Effector memory CD8-positive, alpha-beta T cell (primary cell): ENCODE results near the gene PPM1K.
"Not testable (repeated sequence)": the region's sequence is repeated elsewhere in the genome, so short reads cannot be mapped to it uniquely, and the experiment has no call there.

Source experiments
- ATAC-seq: fragments of 150-1000 bp; cut with Tn5 transposase; replicated peaks from 2 replicates; pipeline ENCODE4 v1.10.0; 2021; ENCODE audit warnings: mild to moderate bottlenecking, moderate library complexity
- DNase-seq, 3 experiments: peaks; one replicate each; pipeline ENCODE4 v3.0.0; 2021
- H3K27ac Mint-ChIP-seq, 2 donors: one replicate each; pipeline ENCODE4 v1.8.0; 2022; ENCODE audit warnings: mild to moderate bottlenecking in 2 of 2, mixed read lengths in 2 of 2, moderate library complexity in 2 of 2
- H3K27me3 Mint-ChIP-seq, 2 donors: one replicate each; pipeline ENCODE4 v1.8.0; 2022; ENCODE audit warnings: mixed read lengths in 2 of 2
- H3K36me3 Mint-ChIP-seq: one replicate; pipeline ENCODE4 v1.8.0; 2022; ENCODE audit warnings: mild to moderate bottlenecking, moderate library complexity, mixed read lengths; ENCODE audit not compliant: insufficient read depth
- H3K4me1 Mint-ChIP-seq, 2 donors: one replicate each; pipeline ENCODE4 v1.8.0; 2022; ENCODE audit warnings: low read depth in 2 of 2, mixed read lengths in 2 of 2
- H3K4me3 Mint-ChIP-seq, 2 donors: one replicate each; pipeline ENCODE4 v1.8.0; 2022; ENCODE audit warnings: mild to moderate bottlenecking in 2 of 2, mixed read lengths in 2 of 2, moderate library complexity in 2 of 2
- H3K9me3 Mint-ChIP-seq, 2 donors: one replicate each; pipeline ENCODE4 v1.8.0; 2022; ENCODE audit warnings: mixed read lengths in 2 of 2
- total RNA-seq, 9 experiments: gene quantifications; one replicate each; lab custom pipeline; 2026; lab: John Stamatoyannopoulos, UW

PPM1K gene
- 69.3 to 169 (median 91.4) reads per million in 9 experiments for total RNA-seq

DNA sequence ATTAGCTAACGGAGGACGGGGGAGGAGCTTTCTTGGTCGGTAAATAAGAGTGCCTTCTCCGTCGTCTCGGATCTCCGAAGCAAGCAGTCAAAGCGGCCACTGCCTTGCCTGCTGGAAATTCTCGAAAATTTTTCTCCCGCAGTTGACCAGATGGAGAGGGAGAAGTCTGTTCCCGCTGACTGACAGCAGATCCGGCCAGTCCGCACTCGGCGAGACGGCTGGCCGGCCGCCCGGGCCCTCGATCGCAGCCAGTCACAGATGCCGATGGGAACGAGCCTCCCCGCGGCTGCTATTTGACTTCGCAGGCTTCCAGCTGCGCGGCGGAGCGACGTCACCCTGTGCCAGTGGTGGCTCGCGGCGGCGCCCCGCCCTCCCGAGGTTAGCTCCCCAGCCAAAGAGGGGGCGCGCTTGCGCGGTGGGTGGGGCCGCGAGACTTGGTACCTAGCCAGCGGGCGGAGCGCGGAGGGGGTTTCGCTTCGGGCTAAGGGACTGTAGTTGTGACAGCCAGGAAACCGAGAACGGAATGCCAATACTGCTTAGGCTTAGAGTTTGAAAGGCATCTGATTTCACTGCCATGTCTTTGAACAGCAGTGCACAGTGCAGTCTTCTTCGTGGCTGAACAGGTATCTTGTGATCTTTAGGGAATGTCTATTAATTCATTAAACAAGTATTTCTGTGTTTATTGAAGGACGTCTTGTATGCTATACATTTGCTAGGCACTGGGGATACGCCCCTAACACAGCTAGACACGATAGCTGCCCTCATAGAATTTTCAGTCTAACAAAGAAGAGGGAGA lies at the start of gene PPM1K:
Gene PPM1K, minus strand, starts transcription at position 123 of the 796 bp plus-strand sequence. CDS start 5,978 bp downstream, outside the sequence.
- Mint-ChIP-seq H3K4me1 (peaks cover 30 to 40% of the 10 kb centered on the region in 2 donors), H3K27ac (peak within 1 kb of the TSS; percentile 100), H3K27me3 (no peaks in the 10 kb centered on the region), H3K9me3 (no peaks in the 10 kb centered on the region), H3K36me3 (peaks cover 25% of the 10 kb centered on the region), H3K4me3 (peak within 1 kb of the TSS; percentile 92 to 98)
- ATAC-seq = peak; percentile 81
- peak; percentile 99 to 100 (median 100) for DNase-seq

DNA sequence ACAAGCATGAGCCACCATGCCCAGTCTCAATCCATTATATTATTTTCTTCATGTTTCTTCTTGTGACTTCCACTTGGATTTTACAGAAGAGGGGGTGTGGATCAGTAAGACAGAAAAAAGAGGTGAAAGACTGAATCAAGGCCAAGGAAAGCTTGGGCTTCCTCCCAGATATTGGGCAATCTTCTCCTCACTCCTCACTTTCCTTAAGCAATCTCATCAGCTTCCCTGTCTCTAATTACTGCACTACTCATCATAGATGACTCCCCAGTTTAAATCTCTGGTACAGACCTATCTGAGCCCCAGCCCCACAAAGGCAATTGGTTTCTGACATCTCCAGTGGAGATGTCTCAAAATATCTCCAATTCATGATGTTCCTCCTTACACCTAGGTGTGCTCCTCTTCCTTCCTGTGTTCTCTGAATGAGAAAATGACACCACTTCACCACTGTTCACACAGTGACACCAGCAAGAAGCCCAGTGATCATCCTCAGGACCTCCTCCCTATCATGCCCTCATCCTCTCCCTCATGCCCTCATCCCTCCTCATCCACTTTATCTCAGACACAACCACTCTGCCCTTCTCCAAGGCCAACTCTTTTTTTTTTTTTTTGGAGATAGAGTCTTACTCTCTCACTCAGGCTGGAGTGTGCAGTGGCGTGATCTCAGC lies 49.5 kb upstream of the PPM1K start:
- H3K4me3 Mint-ChIP-seq = no peak overlapping the region
- DNase-seq (no peak), ATAC-seq (no peak)
- H3K9me3 Mint-ChIP-seq = no peaks in the 10 kb centered on the region
- no peak overlapping the region for H3K27ac Mint-ChIP-seq
- peaks cover 0 to 7% of the 10 kb centered on the region in 2 donors for H3K4me1 Mint-ChIP-seq
- H3K27me3 Mint-ChIP-seq = peaks cover 0 to 18% of the 10 kb centered on the region in 2 donors
- no peaks in the 10 kb centered on the region for H3K36me3 Mint-ChIP-seq

DNA sequence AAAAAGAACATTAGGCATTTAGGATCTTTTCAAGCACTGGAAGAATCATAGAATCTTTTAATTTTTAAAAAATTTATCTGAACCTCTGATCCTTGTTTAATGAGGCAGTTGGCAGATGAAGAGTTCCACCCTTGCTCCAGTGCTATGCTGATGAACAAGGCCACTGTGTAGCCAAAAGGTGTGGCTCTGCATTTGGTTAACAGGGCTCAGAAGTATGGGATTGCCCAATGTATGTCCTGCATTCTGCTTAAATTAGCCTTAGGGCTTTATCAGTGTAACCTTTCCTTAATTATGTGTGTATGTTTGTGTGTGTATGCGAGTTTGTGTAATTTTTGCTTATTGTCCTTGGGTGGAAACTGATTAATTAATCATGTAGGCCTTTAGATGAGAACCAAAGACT lies 43.3 kb upstream of the PPM1K start:
- no peak for ATAC-seq

DNA sequence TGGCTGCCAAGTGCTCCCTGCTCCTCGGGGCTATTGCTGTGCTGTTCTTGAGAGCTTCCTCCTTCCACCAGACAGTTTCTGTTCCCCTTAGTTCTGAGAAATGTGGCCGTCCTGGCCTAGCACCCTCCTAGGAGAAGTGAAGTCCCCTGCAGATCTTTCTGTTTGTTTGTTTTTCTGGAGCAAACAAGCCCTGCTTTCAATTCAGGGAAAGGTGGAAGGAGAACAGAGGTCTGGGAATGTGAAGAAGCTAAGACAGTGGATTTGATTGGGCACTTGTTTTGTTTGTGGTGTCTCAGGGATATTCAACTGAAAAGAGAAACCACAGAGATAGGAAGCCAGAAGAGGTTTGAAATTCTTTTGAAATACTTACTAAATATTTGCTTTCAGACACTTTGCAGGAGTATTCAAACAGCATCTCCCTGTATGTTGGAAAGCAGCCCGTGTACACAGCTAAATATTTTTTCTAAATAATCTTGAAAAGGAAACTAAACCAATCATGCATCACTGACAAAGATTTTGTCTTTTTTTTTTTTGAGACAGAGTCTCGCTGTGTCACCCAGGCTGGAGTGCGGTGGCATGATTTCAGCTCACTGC lies 36.5 kb upstream of the PPM1K start:
- peak; percentile 3 to 5 (median 5) for DNase-seq
- Mint-ChIP-seq H3K9me3 (no peaks in the 10 kb centered on the region), H3K4me1 (peaks cover 10 to 12% of the 10 kb centered on the region in 2 donors), H3K4me3 (peak overlapping the region; percentile 43 to 46), H3K27me3 (no peaks in the 10 kb centered on the region), H3K36me3 (peaks cover 3% of the 10 kb centered on the region), H3K27ac (peak overlapping the region; percentile 54 to 85)
- peak; percentile 85 for ATAC-seq

More for the DNA sequence above, 43.3 kb upstream of the PPM1K start:
- DNase-seq = no peak
- H3K27ac Mint-ChIP-seq = no peak overlapping the region
- H3K4me1 Mint-ChIP-seq = no peaks in the 10 kb centered on the region
- H3K4me3 Mint-ChIP-seq = no peak overlapping the region
- H3K36me3 Mint-ChIP-seq = no peaks in the 10 kb centered on the region
- H3K27me3 Mint-ChIP-seq = peaks cover 0 to 15% of the 10 kb centered on the region in 2 donors
- H3K9me3 Mint-ChIP-seq = no peaks in the 10 kb centered on the region

DNA sequence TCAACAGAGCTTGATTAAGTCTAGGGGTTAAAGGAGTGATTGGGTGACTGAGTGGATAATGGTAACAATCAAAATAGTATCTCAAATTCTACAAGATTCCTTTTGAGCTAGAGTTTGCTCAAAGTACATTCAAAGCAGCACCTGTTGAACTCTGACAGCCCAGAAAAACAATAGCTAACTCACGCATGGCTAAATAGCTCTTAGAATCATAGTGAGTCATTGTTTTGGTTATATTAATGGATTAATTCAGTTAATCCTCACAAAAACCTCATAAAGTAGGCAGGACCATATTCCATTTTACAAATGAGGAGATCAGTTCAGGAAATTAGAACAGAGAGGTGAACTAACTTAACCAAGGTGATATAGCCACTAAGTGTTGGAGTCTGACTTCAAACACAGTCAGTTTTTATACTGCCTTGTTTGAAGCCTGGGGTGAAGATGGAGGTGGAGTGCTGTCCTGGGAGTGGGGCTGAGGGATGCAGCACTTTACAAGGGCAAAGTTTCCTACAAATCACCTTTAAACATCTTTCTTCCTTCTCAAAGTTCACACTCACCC lies 35.9 kb upstream of the PPM1K start:
- Mint-ChIP-seq H3K27ac (peak overlapping the region; percentile 54 to 85), H3K36me3 (peaks cover 3% of the 10 kb centered on the region), H3K4me1 (peaks cover 10 to 12% of the 10 kb centered on the region in 2 donors), H3K9me3 (no peaks in the 10 kb centered on the region), H3K27me3 (no peaks in the 10 kb centered on the region), H3K4me3 (peak overlapping the region; percentile 43 to 46)
- ATAC-seq (peak; percentile 58), DNase-seq (peak in 1 of 3 experiments; percentile 1)

DNA sequence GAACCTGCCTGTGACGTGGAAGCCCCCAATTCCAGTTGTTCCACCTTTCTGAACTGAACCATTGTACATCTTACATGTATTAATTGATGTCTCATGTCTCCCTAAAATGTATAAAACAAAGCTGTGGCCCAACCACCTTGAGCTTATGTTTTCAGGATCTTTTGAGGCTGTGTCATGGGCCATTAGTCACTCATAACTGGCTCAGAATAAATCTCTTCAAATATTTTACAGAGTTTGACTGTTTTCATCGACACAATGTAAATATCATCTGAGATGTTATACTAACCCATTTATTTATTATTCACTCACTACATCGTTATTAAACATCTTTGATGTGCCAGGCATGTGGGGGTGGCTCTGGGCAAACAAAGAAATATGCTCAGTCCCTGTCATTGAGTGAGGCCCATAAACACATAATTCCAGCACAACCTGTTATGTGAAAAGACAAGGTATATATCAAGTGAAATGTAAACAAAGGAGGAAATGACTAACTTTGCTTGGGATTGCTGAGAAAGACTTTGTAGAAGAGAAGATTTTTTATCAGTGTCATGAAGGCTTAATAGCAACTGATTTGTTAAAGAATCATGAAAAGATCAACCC lies 34.5 kb upstream of the PPM1K start:
- H3K36me3 Mint-ChIP-seq = peaks cover 5% of the 10 kb centered on the region
- no peaks in the 10 kb centered on the region for H3K27me3 Mint-ChIP-seq
- no peak for DNase-seq
- ATAC-seq = no peak
- no peaks in the 10 kb centered on the region for H3K9me3 Mint-ChIP-seq
- no peak overlapping the region for H3K27ac Mint-ChIP-seq
- H3K4me1 Mint-ChIP-seq = peaks cover 10 to 12% of the 10 kb centered on the region in 2 donors
- H3K4me3 Mint-ChIP-seq = no peak overlapping the region

DNA sequence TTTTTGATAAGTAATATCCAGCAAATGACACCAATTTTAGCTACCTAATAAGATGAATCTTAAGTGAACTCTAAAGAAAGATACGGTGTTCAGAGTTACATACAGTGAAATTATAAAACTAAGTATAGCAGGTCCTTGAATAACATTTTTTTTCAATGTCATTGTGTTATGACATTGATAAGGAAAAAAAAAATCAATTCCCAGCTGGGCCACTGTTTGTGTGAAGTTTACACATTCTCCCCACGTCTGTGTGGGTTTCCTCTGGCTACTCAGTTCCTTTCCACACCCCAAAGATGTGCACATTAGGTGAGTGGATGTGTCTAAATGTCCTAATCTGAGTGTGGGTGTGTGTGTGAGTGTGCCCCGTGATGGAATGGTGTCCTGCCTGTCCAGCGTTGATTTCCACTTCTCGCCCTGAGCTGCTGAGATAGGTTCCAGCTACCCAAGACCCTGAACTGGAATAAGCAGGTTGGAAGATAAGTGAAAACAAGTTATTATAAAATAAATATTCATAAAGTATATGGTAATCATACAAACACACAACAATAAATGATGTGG lies 31.2 kb upstream of the PPM1K start:
- DNase-seq (no peak), ATAC-seq (no peak)
- no peak overlapping the region for H3K4me3 Mint-ChIP-seq
- H3K27ac Mint-ChIP-seq = no peak overlapping the region
- peaks cover 6 to 8% of the 10 kb centered on the region in 2 donors for H3K4me1 Mint-ChIP-seq
- H3K9me3 Mint-ChIP-seq = peaks cover 1 to 8% of the 10 kb centered on the region in 2 donors
- H3K36me3 Mint-ChIP-seq = peaks cover 5% of the 10 kb centered on the region
- H3K27me3 Mint-ChIP-seq = peaks cover 16 to 20% of the 10 kb centered on the region in 2 donors

DNA sequence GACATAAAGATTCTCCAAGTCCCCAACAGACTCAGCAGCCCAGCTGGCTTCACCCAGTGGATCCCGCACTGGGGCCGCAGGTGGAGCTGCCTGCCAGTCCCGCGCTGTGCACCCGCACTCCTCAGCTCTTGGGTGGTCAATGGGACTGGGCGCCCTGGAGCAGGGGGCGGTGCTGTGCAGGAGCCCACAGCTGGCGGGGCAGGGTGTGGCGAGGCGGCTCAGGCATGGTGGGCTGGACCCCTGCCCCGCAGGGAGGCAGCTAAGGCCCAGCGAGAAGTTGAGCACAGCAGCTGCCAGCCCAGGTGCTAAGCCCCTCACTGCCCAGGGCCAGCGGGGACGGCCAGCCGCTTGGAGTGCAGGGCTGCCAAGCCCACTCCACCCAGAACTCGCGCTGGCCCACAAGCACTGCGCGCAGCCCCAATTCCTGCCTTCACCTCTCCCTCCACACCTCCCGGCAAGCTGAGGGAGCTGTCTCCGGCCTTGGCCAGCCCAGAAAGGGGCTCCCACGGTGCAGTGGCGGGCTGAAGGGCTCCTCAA lies 28.8 kb upstream of the PPM1K start:
- DNase-seq, H3K27ac Mint-ChIP-seq, H3K9me3 Mint-ChIP-seq, H3K4me3 Mint-ChIP-seq, ATAC-seq, H3K36me3 Mint-ChIP-seq, H3K4me1 Mint-ChIP-seq: not testable (repeated sequence)
- peaks cover 32 to 37% of the 10 kb centered on the region in 2 donors for H3K27me3 Mint-ChIP-seq

DNA sequence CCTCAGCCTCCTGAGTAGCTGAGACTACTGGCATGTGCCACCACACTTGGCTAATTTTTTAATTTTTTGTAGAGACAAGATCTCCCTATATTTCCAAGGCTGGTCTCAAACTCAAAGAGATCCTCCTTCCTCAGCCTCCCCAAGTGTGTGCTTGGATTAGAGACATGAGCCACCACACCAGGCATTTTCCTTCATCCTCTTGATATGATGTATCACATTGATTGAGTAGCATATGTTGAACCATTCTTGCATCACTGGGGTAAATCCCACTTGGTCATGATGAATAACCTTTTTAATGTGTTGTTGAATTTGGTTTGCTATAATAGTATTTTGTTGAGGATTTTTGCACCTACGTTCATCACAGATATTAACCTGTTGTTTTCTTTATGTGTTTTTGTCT lies 24.2 kb upstream of the PPM1K start:
- DNase-seq (no peak), ATAC-seq (no peak)
- no peaks in the 10 kb centered on the region for H3K4me1 Mint-ChIP-seq
- peaks cover 48 to 50% of the 10 kb centered on the region in 2 donors for H3K27me3 Mint-ChIP-seq
- H3K4me3 Mint-ChIP-seq = no peak overlapping the region
- H3K9me3 Mint-ChIP-seq = peaks cover 1 to 8% of the 10 kb centered on the region in 2 donors
- H3K27ac Mint-ChIP-seq = no peak overlapping the region
- H3K36me3 Mint-ChIP-seq = no peaks in the 10 kb centered on the region

DNA sequence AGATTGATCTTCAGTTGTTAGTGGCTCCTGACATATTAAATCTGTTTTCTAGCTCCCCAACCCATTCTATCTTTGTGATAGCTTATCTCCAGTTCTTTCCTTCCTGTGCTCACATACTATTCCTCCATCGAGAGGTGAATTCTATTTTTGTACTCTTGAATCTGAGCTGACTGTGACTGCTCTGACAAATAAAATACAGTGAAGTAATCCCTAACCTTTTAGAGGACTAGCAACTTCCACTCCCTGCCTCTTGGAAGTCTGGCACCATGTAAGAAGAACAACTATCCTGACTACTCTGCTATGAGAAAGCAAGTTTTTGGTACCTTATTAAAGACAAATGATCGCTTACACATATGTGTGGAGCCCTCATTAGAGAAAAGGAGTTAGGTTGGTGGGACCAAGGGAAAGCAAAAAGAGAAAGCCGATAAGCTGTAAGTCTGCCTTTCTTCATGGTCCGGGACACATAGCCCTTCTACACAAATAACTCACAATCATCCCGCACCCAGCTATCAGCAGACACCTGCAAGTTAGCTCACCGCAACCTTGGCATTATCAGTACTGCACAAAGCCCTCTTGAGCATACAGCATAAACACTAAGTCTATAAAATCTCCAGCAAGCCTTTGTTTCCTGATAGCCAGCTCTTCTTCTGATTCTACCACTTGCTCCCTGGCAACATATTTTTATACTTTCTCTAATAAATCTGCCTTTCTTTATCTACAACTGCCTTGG lies 13.5 kb upstream of the PPM1K start:
- ATAC-seq (no peak), DNase-seq (no peak)
- Mint-ChIP-seq H3K27ac (no peak overlapping the region), H3K4me1 (no peaks in the 10 kb centered on the region), H3K4me3 (no peak overlapping the region), H3K9me3 (no peaks in the 10 kb centered on the region), H3K27me3 (no peaks in the 10 kb centered on the region), H3K36me3 (peaks cover 3% of the 10 kb centered on the region)

DNA sequence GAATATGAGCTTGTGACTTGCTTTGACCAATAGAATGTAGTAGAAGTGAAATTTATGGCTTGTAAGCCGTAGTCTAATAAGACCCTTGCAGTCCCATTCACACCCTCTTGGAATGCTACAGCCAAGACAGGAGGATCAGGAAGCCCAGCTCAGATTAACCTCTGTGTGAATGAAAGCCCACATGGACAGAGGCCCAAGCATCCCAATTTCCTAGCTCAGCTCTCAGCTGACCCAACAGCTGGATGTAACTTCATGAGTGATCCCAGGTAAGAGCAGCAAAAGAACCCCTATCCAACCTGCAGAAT lies 12.8 kb upstream of the PPM1K start:
- DNase-seq = no peak
- Mint-ChIP-seq H3K27me3 (no peaks in the 10 kb centered on the region), H3K27ac (peak overlapping the region in 1 of 2 donors; percentile 44), H3K4me3 (no peak overlapping the region), H3K9me3 (no peaks in the 10 kb centered on the region), H3K4me1 (no peaks in the 10 kb centered on the region), H3K36me3 (peaks cover 3% of the 10 kb centered on the region)
- no peak for ATAC-seq

DNA sequence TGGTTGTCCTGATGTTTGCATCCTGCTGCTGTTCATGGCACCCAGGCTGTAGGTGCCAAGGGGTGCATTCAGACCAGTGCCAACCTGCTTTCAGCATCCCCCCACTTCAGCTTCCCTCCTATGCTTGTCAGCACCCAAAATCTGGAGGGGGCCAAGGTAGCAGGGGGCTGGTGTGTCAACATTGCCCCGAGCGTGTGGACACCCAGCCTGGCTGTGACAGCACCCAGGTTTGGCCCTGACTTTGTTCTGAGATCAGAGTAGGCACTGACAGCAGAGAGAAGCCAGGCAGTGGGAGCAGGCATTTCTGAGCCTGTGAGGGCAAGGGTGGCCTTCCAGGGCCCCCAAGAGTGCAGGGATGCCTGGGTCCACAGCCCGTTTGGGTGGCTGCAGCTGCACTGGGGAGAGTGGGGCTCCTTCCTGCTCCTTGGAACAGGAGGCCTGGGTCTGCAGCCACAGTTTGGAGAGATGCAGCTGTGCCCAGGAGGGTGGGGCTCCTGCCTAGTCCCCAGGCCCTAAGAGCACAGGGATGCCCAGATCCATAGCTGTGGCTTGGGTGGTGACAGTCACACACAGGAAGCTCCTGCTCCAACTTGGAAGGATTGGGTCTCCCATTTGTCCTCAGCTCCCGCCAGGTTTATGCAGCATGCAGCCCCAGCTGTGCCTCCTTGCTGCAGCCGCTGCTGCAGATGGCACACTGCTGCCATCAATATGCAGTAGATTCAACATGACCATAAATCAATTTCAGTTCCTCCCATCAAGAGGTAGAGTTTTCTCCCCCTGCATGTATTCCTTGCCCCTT lies 12.3 kb upstream of the PPM1K start:
- ATAC-seq (no peak), DNase-seq (no peak)
- Mint-ChIP-seq H3K4me1 (no peaks in the 10 kb centered on the region), H3K4me3 (no peak overlapping the region), H3K9me3 (no peaks in the 10 kb centered on the region), H3K27ac (peak overlapping the region in 1 of 2 donors; percentile 44), H3K36me3 (peaks cover 3% of the 10 kb centered on the region), H3K27me3 (no peaks in the 10 kb centered on the region)
